Thyroid gland (tissue), 4 donors: Measurements from ENCODE around the gene SRD5A2. TPM values are rescaled to one million over a fixed set of nuclear protein-coding genes. Genes with fewer than 3 reads are reported as not detected.
A peak's percentile ranks its signal among the peaks of the same experiment; 100 is the strongest.

ENCODE experiments used
- DNase-seq, 2 donors: peaks; one replicate each; pipeline ENCODE4 v3.0.0-alpha.2; 2019
- H3K27ac ChIP-seq, 3 donors: fragments of 200-600 bp; sonication (generic); 1 replicate in 2 of 3; 2 replicates in 1 of 3; pipeline ENCODE4 v1.5.1; 2016 to 2019; ENCODE audit warnings: mild to moderate bottlenecking in 1 of 3, moderate library complexity in 1 of 3
- H3K27me3 ChIP-seq: fragments of 200-600 bp; sonication (generic); one replicate; pipeline ENCODE4 v1.5.1; 2019
- H3K36me3 ChIP-seq, 2 donors: fragments of 200-600 bp; sonication (generic); one replicate each; pipeline ENCODE4 v1.5.1; 2016 to 2019
- H3K4me1 ChIP-seq, 2 donors: fragments of 200-600 bp; sonication (generic); one replicate each; pipeline ENCODE4 v1.5.1; 2017 to 2019
- H3K4me3 ChIP-seq, 3 donors: fragments of 200-600 bp; sonication (generic); replicated peaks in 1 of 3; 1 replicate in 2 of 3; 2 replicates in 1 of 3; pipeline ENCODE4 v1.5.1; 2016; ENCODE audit warnings: mild to moderate bottlenecking in 1 of 3
- H3K9me3 ChIP-seq: fragments of 200-600 bp; sonication (generic); one replicate; pipeline ENCODE4 v1.5.1; 2017
- POLR2A ChIP-seq, 2 donors: fragments of 450-650 bp; IDR thresholded peaks; one replicate each; pipeline ENCODE4 v1.6.1; 2017; ENCODE audit warnings: antibody characterized with exemption in 2 of 2, mild to moderate bottlenecking in 2 of 2, moderate library complexity in 1 of 2
- WGBS, 2 donors: methylation state at CpG; one replicate each; pipeline ENCODE4 v1.1.5; 2017; 5-methylcytosine and 5-hydroxymethylcytosine counted together
- intact Hi-C: fragments of 100-400 bp; cut with DNase I; formaldehyde crosslinking; loops from one replicate; pipeline ENCODE4 v1.15.1; 2023
- total RNA-seq, 4 donors: library from RNA; depleted of rRNA; stranded (reverse); fragments of >200 nt; gene quantifications; one replicate each; pipeline ENCODE4 v1.2.3, GENCODE V29; 2016
- TF ChIP-seq, protein P1 (sequence below), 6 experiments: fragments of 200-600 bp in 3 of 6; fragments of 450-650 bp in 3 of 6; sonication (generic) in 3 of 6; IDR thresholded peaks; one replicate each; pipeline ENCODE4 v1.5.1; 2016 to 2019; ENCODE audit warnings: antibody characterized with exemption in 6 of 6, mild to moderate bottlenecking in 2 of 6, inconsistent platforms in 1 of 6, moderate library complexity in 1 of 6

SRD5A2 gene
- total RNA-seq, 4 donors from 2014 or later, result 0.13 TPM; not detected in 3

- no peaks in the 10 kb centered on the region for H3K4me1 ChIP-seq
- no peak for DNase-seq
- intact Hi-C loops, result no loop called here
- no peak overlapping the region for H3K4me3 ChIP-seq
- no peaks in the 10 kb centered on the region for H3K36me3 ChIP-seq
- H3K27me3 ChIP-seq, result no peaks in the 10 kb centered on the region
- no peak overlapping the region for H3K27ac ChIP-seq
- TF ChIP-seq, protein P1, sequence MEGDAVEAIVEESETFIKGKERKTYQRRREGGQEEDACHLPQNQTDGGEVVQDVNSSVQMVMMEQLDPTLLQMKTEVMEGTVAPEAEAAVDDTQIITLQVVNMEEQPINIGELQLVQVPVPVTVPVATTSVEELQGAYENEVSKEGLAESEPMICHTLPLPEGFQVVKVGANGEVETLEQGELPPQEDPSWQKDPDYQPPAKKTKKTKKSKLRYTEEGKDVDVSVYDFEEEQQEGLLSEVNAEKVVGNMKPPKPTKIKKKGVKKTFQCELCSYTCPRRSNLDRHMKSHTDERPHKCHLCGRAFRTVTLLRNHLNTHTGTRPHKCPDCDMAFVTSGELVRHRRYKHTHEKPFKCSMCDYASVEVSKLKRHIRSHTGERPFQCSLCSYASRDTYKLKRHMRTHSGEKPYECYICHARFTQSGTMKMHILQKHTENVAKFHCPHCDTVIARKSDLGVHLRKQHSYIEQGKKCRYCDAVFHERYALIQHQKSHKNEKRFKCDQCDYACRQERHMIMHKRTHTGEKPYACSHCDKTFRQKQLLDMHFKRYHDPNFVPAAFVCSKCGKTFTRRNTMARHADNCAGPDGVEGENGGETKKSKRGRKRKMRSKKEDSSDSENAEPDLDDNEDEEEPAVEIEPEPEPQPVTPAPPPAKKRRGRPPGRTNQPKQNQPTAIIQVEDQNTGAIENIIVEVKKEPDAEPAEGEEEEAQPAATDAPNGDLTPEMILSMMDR (IDR thresholded peaks at IDR 0.05), result no peak
- TF ChIP-seq POLR2A (IDR thresholded peaks at IDR 0.05), result no peak
- H3K9me3 ChIP-seq, result no peaks in the 10 kb centered on the region
- WGBS, 2 donors, result 74 to 77% methylated on average over 11 to 15 of the region's 15 CpGs
Observed at GRCh38 chr2:31526946-31527732, 53.6 kb downstream of the SRD5A2 start.

GRCh38 chr2:31525876-31526275, 54.9 kb downstream of the SRD5A2 start:
- H3K27ac ChIP-seq, result no peak overlapping the region

GRCh38 chr2:31524592-31524991, 56.1 kb downstream of the SRD5A2 start:
- no peak for TF ChIP-seq POLR2A (IDR thresholded peaks at IDR 0.05)
- TF ChIP-seq, protein P1 (IDR thresholded peaks at IDR 0.05), result no peak
- DNase-seq, result no peak
- intact Hi-C loops, result no loop called here
- Histone ChIP-seq H3K36me3 (no peaks in the 10 kb centered on the region), H3K9me3 (no peaks in the 10 kb centered on the region), H3K27me3 (no peaks in the 10 kb centered on the region), H3K27ac (no peak overlapping the region), H3K4me1 (no peaks in the 10 kb centered on the region), H3K4me3 (no peak overlapping the region)
- 84 to 89% methylated on average over 4 of the region's 4 CpGs for WGBS, 2 donors

More at GRCh38 chr2:31525876-31526275, 54.9 kb downstream of the SRD5A2 start:
- Histone ChIP-seq H3K4me3 (no peak overlapping the region), H3K4me1 (no peaks in the 10 kb centered on the region), H3K27me3 (no peaks in the 10 kb centered on the region), H3K9me3 (no peaks in the 10 kb centered on the region), H3K36me3 (no peaks in the 10 kb centered on the region)
- intact Hi-C loops, result no loop called here
- DNase-seq, result no peak
- 67 to 69% methylated on average over 5 of the region's 5 CpGs for WGBS, 2 donors
- TF ChIP-seq POLR2A (IDR thresholded peaks at IDR 0.05), result no peak
- TF ChIP-seq, protein P1 (IDR thresholded peaks at IDR 0.05), result no peak

- Histone ChIP-seq H3K4me1 (no peaks in the 10 kb centered on the region), H3K9me3 (no peaks in the 10 kb centered on the region), H3K36me3 (no peaks in the 10 kb centered on the region), H3K27me3 (no peaks in the 10 kb centered on the region), H3K27ac (no peak overlapping the region), H3K4me3 (no peak overlapping the region)
- TF ChIP-seq POLR2A (IDR thresholded peaks at IDR 0.05), result no peak
- TF ChIP-seq, protein P1 (IDR thresholded peaks at IDR 0.05), result peak in 5 of 6 experiments; percentile 47 to 75 (median 69)
- peak; percentile 57 to 60 for DNase-seq
- intact Hi-C loops, result no loop called here
- 25 to 26% methylated on average over 8 of the region's 8 CpGs for WGBS, 2 donors
Observed at GRCh38 chr2:31523871-31524492, 56.8 kb downstream of the SRD5A2 start.

DNA sequence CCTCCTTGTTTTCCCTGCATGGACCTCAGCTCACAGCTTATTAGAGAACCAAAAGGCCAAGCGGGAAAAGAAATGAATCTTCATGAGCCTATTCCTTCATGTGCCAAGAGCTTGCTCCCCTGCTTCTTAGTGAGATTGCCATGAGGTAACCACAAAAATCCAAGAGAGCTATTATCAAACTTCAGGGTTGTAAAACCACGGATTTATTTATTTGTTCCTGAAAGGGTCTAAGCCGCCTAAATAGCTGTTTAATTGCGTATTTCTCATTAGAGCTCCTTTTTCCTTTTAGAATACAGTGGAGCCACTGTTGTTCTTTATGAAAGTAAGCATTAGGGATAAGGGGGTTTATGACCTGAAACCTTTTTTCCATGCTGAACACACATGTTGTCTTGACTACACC, 58.0 kb downstream of the SRD5A2 start:
- H3K36me3 ChIP-seq, result no peaks in the 10 kb centered on the region
- no peaks in the 10 kb centered on the region for H3K27me3 ChIP-seq
- no peaks in the 10 kb centered on the region for H3K4me1 ChIP-seq
- H3K27ac ChIP-seq, result no peak overlapping the region
- DNase-seq, result no peak
- 86 to 88% methylated on average over 4 of the region's 4 CpGs for WGBS, 2 donors
- no peak for TF ChIP-seq POLR2A (IDR thresholded peaks at IDR 0.05)
- TF ChIP-seq, protein P1 (IDR thresholded peaks at IDR 0.05), result no peak
- H3K4me3 ChIP-seq, result no peak overlapping the region
- intact Hi-C loops, result no loop called here
- no peaks in the 10 kb centered on the region for H3K9me3 ChIP-seq
